Mammary epithelial cell (primary cell): ENCODE data around the gene DCDC1.

Experiments
- EZH2 ChIP-seq: IDR thresholded peaks from 2 replicates; pipeline ENCODE4 v1.6.1; 2012; ENCODE audit warnings: low read length, inconsistent platforms, borderline replicate concordance
- TF ChIP-seq, protein P1 (sequence below), 2 donors: IDR thresholded peaks in 1 of 2; conservative IDR thresholded peaks in 1 of 2; 2 replicates each; pipeline ENCODE4 v1.5.1; 2011 to 2012; ENCODE audit warnings: inconsistent platforms in 2 of 2, low read length in 2 of 2, mild to moderate bottlenecking in 2 of 2, control low read depth in 1 of 2, low read depth in 1 of 2; ENCODE audit not compliant: insufficient read depth in 1 of 2; ENCODE audit errors: extremely low read depth in 1 of 2

DNA sequence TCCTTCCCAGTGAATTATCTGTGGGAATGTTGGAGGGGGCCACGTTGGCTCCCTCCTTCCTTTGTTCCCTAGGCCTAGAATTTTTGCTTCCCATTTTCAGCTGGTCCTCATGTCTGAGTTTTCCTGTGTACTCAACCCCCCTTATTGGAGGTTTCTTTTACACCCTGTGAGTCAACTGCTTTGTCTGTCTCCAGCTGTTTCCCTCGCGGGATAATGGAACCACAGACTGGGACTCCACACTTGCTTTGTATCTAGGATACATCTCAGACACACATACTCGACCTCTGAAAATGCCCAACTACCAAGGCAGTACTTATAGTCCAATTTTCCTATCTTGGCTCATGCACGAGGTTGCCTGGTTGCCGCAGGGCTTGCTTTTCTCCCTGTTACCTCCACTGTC, 430.7 kb downstream of the DCDC1 start:
- TF ChIP-seq, protein P1, sequence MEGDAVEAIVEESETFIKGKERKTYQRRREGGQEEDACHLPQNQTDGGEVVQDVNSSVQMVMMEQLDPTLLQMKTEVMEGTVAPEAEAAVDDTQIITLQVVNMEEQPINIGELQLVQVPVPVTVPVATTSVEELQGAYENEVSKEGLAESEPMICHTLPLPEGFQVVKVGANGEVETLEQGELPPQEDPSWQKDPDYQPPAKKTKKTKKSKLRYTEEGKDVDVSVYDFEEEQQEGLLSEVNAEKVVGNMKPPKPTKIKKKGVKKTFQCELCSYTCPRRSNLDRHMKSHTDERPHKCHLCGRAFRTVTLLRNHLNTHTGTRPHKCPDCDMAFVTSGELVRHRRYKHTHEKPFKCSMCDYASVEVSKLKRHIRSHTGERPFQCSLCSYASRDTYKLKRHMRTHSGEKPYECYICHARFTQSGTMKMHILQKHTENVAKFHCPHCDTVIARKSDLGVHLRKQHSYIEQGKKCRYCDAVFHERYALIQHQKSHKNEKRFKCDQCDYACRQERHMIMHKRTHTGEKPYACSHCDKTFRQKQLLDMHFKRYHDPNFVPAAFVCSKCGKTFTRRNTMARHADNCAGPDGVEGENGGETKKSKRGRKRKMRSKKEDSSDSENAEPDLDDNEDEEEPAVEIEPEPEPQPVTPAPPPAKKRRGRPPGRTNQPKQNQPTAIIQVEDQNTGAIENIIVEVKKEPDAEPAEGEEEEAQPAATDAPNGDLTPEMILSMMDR (conservative IDR thresholded peaks at IDR 0.05 in 1 of 2, IDR thresholded peaks at IDR 0.05 in 1 of 2; ENCODE audit: extremely low read depth in 1 of 2, insufficient read depth in 1 of 2, low read depth in 1 of 2, low read length in 2 of 2), result no peak
- TF ChIP-seq EZH2, result no peak
